ENCODE results near the gene TMEM95. TPM values are rescaled to one million over a fixed set of nuclear protein-coding genes. Genes with fewer than 3 reads are reported as not detected.

TMEM95 gene
- total RNA-seq, 4 donors from 2014 or later, result not detected

DNA sequence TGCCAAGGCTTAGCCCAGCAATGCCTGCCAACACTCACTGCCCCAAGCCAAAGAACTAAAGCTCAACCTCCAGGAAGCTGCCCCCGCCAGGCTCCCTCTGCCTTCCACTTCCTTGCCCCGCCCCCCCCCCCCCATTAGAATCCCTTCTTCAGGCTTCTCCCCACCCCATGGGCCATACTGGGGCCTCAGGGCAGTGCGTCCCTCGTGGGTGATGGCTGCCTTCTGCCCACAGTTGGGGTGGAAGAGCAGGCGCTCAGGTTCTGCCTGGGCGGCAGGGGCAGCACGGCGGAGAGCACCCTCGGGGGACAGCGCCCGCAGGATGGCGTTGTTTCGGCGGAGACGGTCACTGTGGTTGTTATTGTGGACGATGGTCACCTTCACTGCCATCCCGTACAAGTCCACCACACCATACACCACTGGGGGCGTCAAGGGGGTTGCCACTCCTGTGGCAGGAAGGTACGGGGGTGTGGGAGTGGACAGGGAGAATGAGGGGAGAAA is 29.9 kb upstream of the TMEM95 start:
- no peak for ATAC-seq (ENCODE audit: low FRiP score)
- DNase-seq (ENCODE audit: low spot score), result no peak
- no peak for TF ChIP-seq CTCF (IDR thresholded peaks at IDR 0.05)

DNA sequence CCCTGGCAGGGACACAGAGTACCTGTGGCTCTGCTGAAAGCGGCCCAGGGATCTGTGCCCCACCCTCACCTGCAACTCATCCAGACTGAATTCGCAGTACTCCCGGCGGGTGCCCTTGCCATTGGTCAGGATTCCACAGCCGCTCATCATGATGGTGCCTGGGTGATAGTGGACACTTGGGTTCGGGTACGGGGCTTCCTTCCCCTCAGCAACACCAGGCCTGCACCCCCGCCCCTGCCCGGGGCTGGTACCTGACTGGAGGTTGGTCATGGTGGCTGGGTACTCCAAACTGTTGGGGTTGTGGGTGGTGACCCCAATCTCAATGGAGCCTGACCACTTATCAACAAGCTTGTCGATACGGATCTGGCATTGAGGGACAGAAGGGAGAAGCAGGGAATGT is 28.8 kb upstream of the TMEM95 start:
- no peak for TF ChIP-seq CTCF (IDR thresholded peaks at IDR 0.05)
- ATAC-seq (ENCODE audit: low FRiP score) (no peak), DNase-seq (ENCODE audit: low spot score) (no peak)

- DNase-seq (ENCODE audit: low spot score), result no peak
- no peak for TF ChIP-seq CTCF (IDR thresholded peaks at IDR 0.05)
- no peak for ATAC-seq (ENCODE audit: low FRiP score)
These were observed 27.9 kb upstream of the TMEM95 start for GRCh38 chr17:7327056-7327455.

GRCh38 chr17:7327501-7327900 is 27.5 kb upstream of the TMEM95 start:
- ATAC-seq (ENCODE audit: low FRiP score) (no peak), DNase-seq (ENCODE audit: low spot score) (no peak)
- no peak for TF ChIP-seq CTCF (IDR thresholded peaks at IDR 0.05)

- no peak for DNase-seq (ENCODE audit: low spot score)
- no peak for ATAC-seq (ENCODE audit: low FRiP score)
- TF ChIP-seq CTCF (IDR thresholded peaks at IDR 0.05), result no peak
These were observed 26.9 kb upstream of the TMEM95 start for GRCh38 chr17:7328009-7328408.

GRCh38 chr17:7328840-7329373 is 26.0 kb upstream of the TMEM95 start, which contains the start of gene NEURL4:
NEURL4 (minus strand) TSS chr17:7329335; CDS start chr17:7329312, 23 bp downstream.
- ATAC-seq (ENCODE audit: low FRiP score) (peak; percentile 19), DNase-seq (ENCODE audit: low spot score) (no peak)
- TF ChIP-seq CTCF (IDR thresholded peaks at IDR 0.05), result no peak

GRCh38 chr17:7329374-7329996 is 25.5 kb upstream of the TMEM95 start:
- TF ChIP-seq CTCF (IDR thresholded peaks at IDR 0.05), result no peak
- ATAC-seq (ENCODE audit: low FRiP score) (peak; percentile 84), DNase-seq (ENCODE audit: low spot score) (peak; percentile 91)
